ENCODE measurements around the gene SOD2.

- TF ChIP-seq CTCF (IDR thresholded peaks at IDR 0.05) (no peak), POLR2AphosphoS5 (IDR thresholded peaks at IDR 0.05) (no peak), EP300 (IDR thresholded peaks at IDR 0.05) (no peak)
These were observed 43.6 kb downstream of the SOD2 start for GRCh38 chr6:159649441-159649840.
